GM19099 (cell line): ENCODE data around the gene EPS15.

Source experiments
- POLR2A ChIP-seq: IDR thresholded peaks from 3 replicates; pipeline ENCODE4 v1.6.1; 2011; ENCODE audit warnings: low read depth; ENCODE audit not compliant: insufficient read length; ENCODE audit errors: extremely low read depth

EPS15 gene

DNA sequence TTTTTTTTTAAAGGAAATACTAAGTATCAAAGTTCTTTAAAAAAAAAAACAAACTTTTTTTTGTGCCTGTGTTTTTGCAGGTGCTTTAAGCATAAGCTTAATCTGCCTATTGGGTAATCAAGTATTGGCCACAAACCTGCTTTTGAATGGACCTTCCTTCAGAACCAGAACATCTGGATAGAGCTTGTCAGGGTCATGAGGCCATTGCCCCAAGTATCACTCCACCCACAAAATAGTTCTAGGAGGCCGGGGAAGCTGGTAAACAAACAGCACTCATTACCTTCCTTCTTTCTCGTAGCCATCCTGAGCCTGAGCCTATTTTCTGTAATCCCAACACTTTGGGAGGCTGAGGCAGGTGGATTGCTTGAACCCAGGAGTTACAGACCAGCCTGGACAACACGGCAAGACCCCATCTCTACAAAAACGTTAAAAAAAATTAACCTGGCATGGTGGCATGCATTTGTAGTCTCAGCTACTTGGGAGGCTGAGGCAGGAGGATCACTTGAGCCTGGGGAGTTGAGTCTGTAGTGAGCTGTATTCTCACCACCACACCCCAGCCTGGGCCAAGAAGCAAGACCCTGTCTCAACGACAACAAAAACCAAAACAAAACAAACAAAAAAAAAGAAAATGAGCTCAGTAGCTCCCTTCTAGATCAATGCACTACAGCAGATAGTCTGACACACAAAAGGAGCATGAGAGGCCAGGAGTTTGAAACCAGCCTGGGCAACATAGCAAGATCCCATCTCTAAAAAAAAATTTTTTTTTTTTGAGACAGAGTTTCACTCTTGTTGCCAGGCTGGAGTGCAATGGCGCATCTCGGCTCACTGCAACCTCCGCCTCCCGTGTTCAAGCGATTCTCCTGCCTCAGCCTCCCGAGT, 34.1 kb upstream of the EPS15 start:
- no peak for TF ChIP-seq POLR2A

DNA sequence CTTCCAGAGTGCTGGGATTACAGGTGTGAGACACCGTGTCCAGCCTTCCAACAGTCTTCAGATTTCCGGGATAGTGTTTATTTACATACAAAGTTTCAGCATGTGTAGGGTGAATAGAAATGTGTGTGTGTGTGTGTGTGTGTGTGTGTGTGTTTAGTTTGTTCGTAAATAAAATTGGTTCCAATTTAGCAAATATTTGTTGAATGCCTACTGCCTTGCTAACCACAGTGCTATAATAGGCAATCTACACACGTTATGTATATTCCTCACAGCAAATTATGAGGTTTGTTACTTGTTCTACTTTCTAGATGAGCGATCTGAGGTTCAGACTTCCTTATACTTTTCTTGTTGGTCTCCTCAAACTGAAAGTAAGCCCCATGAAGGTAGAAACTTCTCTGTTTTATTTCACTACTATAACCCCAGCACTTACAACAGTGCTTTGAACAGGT, 32.8 kb upstream of the EPS15 start:
- TF ChIP-seq POLR2A: no peak

DNA sequence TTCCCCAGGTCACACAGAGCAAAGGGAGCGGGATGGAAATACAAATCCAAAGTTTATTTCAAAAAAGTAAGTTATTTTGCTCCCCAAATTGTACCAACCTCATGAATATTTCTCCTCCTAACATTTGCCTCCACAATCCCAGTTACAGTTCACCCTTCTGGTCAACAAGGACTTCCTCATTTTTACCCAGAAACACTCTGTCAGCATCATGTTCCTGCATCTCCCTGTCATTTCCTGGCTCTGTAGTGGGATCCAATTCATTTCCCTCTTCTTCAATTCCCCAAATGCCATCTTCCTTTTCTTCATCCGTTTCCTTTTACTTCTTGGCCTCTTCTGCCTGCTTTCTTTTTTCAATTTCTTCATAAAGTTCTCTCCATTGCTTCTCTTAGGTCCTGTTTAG, 32.0 kb upstream of the EPS15 start:
- no peak for TF ChIP-seq POLR2A

DNA sequence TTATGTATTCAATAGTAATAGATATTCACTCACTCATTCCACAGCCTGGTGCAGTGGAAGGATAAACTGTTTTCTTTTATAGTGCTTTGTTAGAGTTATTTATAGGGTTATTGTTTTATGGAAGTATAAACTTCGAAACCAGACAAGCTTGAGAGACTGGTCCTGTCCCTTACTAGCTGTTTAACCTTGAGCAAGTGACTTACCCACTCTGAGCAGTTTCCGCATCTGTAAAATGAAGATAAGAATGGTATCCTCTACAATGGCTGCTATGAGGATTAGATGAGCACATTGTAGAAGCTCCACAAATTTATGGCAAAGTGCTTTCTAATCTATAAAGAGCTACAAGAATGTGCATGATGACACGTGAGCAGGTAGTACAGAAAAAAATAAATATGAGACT, 30.8 kb upstream of the EPS15 start:
- no peak for TF ChIP-seq POLR2A

DNA sequence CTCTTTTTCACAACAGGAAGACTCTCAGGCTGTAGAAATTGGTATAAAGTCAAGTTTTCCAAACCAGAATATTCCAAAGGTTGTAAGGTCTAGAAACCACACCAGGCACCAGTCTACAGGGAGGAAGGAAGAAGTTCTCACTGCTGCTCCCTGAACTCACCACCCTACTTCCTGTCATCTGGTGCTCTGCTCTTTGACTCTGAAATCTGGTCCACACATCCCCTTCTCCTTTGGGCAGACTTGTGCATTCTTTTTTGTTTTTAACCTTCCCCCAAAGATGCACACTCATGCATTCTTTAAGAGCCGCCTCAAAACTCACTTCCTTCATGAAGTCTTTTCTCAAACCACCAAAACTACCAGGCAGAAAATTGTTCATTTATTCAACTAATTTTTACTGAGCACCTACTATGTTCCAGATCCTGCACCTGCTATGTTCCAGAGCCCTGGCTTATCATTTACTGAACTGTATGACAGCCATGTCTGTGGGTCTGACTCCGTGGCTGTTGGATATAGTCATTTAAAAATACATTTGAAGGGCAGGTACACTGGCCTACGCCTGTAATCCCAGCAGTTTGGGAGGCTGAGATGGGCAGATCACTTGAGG, 30.1 kb upstream of the EPS15 start:
- TF ChIP-seq POLR2A: no peak

DNA sequence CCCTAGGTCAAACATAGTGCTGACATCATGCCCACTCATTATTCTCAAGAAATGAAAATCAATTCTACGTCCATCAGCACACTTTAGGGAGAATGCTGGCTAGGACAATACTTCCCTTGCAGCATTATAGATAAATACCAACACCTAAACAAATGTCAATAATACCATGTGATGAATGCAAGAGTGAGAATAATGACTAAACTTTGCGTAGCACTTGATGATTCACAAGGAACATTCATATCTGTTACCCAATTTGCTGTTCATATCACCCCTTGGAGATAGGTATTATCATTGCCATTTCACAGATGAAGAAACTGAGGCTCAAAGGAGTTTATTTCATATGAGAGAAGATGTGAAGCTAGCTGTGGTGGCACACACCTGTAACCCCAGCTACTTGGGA, 24.8 kb upstream of the EPS15 start:
- no peak for TF ChIP-seq POLR2A

DNA sequence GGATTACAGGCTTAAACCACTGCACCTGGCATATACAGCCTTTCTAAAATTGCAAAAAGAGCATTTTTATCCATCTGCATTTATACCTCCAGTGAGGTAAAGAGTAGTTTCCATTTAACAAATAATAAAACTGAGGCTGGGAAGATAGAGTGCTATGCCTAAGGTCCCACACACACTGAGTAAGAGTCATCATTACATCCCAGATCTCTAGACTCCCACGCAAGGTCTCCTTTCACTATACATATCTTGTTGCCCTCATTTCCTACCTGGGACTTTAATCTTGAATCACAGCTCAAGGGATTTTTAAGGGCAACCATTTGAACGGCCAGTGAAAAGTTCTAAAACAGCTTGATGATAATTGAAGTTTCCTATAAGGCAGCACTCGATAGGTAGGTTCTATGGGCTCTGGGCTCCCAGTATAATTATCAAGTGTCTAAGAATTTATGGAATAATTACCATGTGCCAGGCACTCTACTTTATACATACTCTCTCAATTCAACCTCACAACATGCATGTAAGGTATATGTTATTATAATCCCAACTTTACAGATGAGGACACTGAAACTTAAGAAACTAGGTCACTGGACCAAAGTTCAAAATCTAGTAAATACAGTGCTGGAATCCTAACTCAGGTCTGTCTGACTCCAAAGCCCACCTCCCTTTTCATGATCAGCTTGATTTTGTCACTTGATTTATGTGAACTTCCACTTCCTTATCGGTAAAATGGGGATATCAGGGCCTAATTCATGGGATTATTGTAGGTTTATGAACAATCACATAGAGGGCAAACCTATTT, 23.3 kb upstream of the EPS15 start:
- no peak for TF ChIP-seq POLR2A

DNA sequence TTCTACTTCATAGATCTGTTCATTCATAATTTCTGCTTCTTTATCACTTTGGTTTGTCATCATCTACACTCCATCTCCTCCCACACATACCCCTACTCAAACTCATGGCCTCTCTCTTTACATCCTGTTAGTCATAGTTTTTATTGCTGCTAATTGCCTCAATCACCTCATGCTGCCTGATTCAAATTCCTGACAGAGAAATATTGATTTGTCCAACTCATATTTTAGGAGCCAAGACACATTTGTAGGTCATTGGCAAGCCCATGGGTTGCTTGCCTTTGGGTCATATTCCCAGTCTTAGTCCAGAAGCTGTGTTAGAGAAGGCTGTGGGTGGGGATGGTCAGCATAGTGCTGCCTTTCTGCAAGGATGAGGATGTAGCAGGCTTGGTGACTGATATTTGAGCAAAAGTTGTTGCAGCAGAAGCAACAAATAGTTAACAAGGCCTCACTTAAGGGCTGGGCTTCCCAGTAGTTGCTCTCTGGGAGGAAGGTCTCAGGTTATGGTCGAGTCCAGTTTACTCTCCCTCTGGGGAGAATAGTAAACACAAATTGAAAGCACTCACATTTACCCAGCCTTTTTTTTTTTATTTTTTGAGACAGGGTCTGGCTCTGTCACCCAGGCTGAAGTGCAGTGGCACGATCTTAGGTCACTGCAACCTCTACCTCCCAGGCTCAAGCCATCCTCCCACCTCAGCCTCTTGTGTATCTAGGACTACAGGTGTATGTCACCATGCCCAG, 22.4 kb upstream of the EPS15 start:
- no peak for TF ChIP-seq POLR2A

DNA sequence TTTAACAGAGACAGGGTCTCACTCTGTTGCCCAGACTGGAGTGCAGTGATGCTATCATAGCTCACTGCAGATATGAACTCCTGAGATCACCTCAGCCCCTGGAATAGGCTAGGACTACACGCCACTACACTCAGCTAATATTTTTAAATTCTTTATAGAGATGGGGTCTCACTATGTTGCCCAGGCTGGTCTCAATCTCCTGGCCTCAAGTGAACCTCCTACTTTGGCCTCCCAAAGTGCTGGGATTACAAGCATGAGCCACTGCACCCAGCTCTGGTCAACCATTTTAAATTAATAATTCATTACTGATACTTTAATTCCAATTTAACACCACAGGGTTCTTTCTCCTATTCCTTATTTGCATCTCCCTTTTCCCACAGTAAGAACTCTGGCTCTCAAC, 18.5 kb upstream of the EPS15 start:
- TF ChIP-seq POLR2A: no peak

DNA sequence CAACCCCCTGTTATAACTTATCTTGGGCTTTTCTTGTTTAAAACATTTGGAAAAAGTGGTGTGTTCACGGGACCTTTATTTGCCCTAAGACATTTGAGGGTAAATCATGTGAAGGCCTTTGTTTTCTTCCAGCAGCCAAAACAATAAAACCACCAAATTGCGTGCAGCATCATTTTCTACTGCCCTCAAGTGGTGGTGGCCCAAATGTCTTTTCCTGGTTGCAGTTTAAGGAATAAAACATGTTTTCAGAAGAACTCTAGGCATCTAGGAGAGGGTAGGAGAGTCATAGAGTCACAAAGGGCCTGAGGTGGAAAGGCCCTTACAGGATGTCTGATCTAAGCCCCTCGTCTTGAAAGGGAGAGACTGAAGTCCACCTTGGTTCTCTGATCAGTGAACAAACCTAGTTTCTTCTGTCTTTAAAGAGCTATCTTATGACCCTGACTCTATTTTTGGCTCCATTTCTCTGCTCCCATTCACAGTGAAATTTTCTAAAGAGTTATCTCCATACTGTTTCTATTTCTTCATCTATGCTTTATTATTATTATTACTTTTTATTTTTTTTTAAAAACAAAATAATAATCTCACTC, 16.0 kb upstream of the EPS15 start:
- no peak for TF ChIP-seq POLR2A

DNA sequence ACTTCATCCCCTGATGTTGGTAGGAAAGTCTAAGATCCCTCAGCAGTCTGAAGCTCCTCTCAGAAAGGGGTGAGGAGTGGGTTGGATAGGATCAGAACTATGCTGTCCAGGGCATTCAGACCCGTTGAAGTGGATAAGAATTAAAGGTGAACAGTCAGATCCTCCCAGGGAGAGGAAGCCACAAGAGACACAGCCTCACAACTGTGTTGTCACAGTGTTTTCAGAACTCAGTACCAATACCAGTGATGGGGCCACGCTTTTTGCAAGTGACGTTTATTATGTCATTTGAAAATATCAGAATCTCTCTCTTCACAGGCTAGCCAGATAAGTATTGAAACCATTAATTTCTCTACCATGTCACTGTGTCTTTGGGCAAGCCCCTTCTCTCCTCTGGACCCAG, 15.4 kb upstream of the EPS15 start:
- no peak for TF ChIP-seq POLR2A

DNA sequence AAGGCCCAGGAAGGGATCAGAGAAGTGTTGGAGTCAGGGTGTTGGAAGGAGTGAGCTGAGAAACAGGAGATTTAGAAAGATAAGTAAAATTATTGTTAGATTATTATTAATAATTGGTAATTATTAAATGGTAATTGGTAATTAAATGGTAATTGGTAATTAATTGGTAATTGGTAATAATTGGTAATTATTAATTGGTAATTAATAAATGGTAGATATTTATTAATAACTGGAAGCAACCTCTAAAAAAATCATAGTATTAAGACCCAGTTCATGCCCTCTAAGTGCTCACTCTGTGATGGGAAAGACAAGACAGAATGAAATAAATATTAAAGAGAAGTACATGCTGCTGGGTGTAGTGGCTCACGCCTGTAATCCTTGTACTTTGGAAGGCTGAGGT, 13.8 kb upstream of the EPS15 start:
- TF ChIP-seq POLR2A: no peak

DNA sequence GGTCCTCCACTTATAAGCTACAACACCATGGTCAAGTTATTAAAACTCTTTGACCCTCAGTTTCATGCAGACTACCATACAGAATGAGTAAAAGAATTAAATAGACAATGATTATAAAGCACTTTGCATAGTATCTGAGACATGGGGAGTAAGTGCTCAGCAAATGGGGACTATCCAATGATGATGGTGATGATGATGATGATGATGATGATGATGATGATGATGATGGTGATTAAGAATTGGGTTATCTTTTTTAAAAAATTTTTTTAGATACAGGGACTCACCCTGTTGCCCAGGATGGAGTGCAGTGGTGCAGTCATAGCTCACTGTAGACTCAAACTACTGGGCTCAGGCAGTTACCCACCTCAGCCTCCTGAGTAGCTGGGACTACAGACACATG, 8.1 kb upstream of the EPS15 start:
- TF ChIP-seq POLR2A: no peak

DNA sequence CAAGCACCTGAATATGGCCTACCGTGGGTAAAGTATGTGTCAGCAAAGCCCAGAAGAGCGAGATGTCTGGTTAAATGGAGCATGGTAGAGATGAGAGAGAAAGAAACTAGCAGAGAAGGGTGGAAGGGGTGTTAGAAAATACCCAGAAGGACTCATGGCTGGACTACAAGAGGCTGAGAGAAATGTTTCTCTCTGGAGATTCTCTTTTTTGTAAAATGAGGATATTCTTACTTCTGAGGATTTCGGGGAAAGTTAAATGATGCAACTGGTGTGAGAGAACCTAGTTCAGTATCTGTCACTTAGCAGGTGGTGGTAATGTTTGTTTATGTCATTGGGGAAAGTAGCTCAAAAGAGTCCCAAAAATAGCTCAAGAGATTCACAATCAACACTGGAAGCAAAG, 7.2 kb upstream of the EPS15 start:
- TF ChIP-seq POLR2A: no peak

DNA sequence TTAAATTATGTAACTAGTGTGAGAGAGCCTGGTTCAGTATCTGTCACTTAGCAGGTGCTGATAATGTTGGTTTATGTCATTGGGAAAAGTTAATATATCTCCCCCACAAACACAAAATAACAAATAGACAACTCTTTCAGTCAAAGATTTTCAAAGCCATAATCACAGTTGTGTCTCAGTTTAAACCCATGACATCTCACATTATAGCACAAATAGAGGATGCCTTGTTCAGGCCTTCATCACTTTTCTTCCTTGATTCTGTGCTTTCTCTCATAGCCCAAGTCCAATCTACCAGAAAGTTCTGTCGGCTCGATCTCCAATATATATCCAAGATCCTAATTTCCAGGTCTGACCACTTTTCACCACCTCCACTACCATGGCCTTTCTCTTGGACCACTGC, 6.2 kb upstream of the EPS15 start:
- no peak for TF ChIP-seq POLR2A
